ENCODE results near the gene PPP1R27.

The PPP1R27 gene

GRCh38 chr17:81834831-81835267 is at the start of gene PPP1R27:
PPP1R27 (minus strand) TSS chr17:81835050; CDS start chr17:81834953, 97 bp downstream.
- DNase-seq (ENCODE audit: insufficient read length, low spot score) (no peak), FAIRE-seq (no peak)

GRCh38 chr17:81884520-81884919 is 49.7 kb upstream of the PPP1R27 start:
- DNase-seq (ENCODE audit: insufficient read length, low spot score) (no peak), FAIRE-seq (no peak)

GRCh38 chr17:81879121-81879520 is 44.3 kb upstream of the PPP1R27 start:
- DNase-seq (ENCODE audit: insufficient read length, low spot score) (no peak), FAIRE-seq (no peak)

- no peak for FAIRE-seq
- DNase-seq (ENCODE audit: insufficient read length, low spot score), result no peak
Observed at GRCh38 chr17:81878294-81878693, 43.4 kb upstream of the PPP1R27 start.

GRCh38 chr17:81877569-81877968 is 42.7 kb upstream of the PPP1R27 start:
- FAIRE-seq, result no peak
- no peak for DNase-seq (ENCODE audit: insufficient read length, low spot score)

- peak; percentile 52 for FAIRE-seq
Observed at GRCh38 chr17:81871387-81872230, 36.8 kb upstream of the PPP1R27 start.

GRCh38 chr17:81870981-81871386 is 36.1 kb upstream of the PPP1R27 start, which contains the start of gene ARHGDIA:
ARHGDIA (minus strand) TSS chr17:81871337; CDS start chr17:81869930, 1,407 bp downstream.
- FAIRE-seq (no peak), DNase-seq (ENCODE audit: insufficient read length, low spot score) (no peak)

More at GRCh38 chr17:81871387-81872230, 36.8 kb upstream of the PPP1R27 start:
- peak; percentile 97 for DNase-seq (ENCODE audit: insufficient read length, low spot score)

- FAIRE-seq (no peak), DNase-seq (ENCODE audit: insufficient read length, low spot score) (peak; percentile 37)
Observed at GRCh38 chr17:81870131-81870980, 35.5 kb upstream of the PPP1R27 start.

- peak; percentile 57 for DNase-seq (ENCODE audit: insufficient read length, low spot score)
- FAIRE-seq, result no peak
Observed at GRCh38 chr17:81869221-81870130, 34.6 kb upstream of the PPP1R27 start.

GRCh38 chr17:81868674-81869220 is 33.9 kb upstream of the PPP1R27 start:
- DNase-seq (ENCODE audit: insufficient read length, low spot score) (no peak), FAIRE-seq (no peak)

GRCh38 chr17:81867991-81868673 is 33.3 kb upstream of the PPP1R27 start:
- FAIRE-seq (no peak), DNase-seq (ENCODE audit: insufficient read length, low spot score) (no peak)

- DNase-seq (ENCODE audit: insufficient read length, low spot score), result no peak
- FAIRE-seq, result no peak
Observed at GRCh38 chr17:81867170-81867990, 32.5 kb upstream of the PPP1R27 start.

GRCh38 chr17:81866440-81867169 is 31.8 kb upstream of the PPP1R27 start:
- FAIRE-seq, result no peak
- no peak for DNase-seq (ENCODE audit: insufficient read length, low spot score)

GRCh38 chr17:81865733-81866439 is 31.0 kb upstream of the PPP1R27 start:
- no peak for FAIRE-seq
- no peak for DNase-seq (ENCODE audit: insufficient read length, low spot score)

- no peak for FAIRE-seq
- DNase-seq (ENCODE audit: insufficient read length, low spot score), result no peak
Observed at GRCh38 chr17:81865358-81865732, 30.5 kb upstream of the PPP1R27 start.

GRCh38 chr17:81863833-81864768 is 29.3 kb upstream of the PPP1R27 start:
- FAIRE-seq (no peak), DNase-seq (ENCODE audit: insufficient read length, low spot score) (no peak)

Measured in GM19239 (cell line).